Measurements from ENCODE around the gene TMEM203. TPM values are rescaled to one million over a fixed set of nuclear protein-coding genes. Genes with fewer than 3 reads are reported as not detected.

TMEM203 gene
- total RNA-seq, 1 donor from 2014 or later: 47.6 TPM

- Histone ChIP-seq H3K27me3 (ENCODE audit: low read depth) (peaks cover 72% of the 10 kb centered on the region), H3K4me3 (no peak overlapping the region), H3K36me3 (no peaks in the 10 kb centered on the region), H3K4me1 (peaks cover 5% of the 10 kb centered on the region), H3K27ac (replicated peaks) (no peak overlapping the region), H3K9me3 (replicated peaks) (no peaks in the 10 kb centered on the region)
- DNase-seq: no peak
- TF ChIP-seq CTCF (IDR thresholded peaks at IDR 0.05; ENCODE audit: borderline replicate concordance): no peak
- intact Hi-C loops (cut with micrococcal nuclease): loop anchor here (5.0 kb wide), 1 partner anchor 108 kb away; no protein-coding TSS in a partner anchor
Measured at GRCh38 chr9:137229903-137230704, 24.7 kb upstream of the TMEM203 start.

GRCh38 chr9:137228968-137229896, 23.8 kb upstream of the TMEM203 start:
- no peak overlapping the region for H3K27ac ChIP-seq (replicated peaks)
- TF ChIP-seq CTCF (IDR thresholded peaks at IDR 0.05; ENCODE audit: borderline replicate concordance): no peak
- H3K36me3 ChIP-seq: no peaks in the 10 kb centered on the region
- no peaks in the 10 kb centered on the region for H3K9me3 ChIP-seq (replicated peaks)
- peaks cover 64% of the 10 kb centered on the region for H3K27me3 ChIP-seq (ENCODE audit: low read depth)
- H3K4me3 ChIP-seq: no peak overlapping the region
- DNase-seq: no peak
- intact Hi-C loops (cut with micrococcal nuclease): loop anchor here (5.0 kb wide), 1 partner anchor 107 kb away; no protein-coding TSS in a partner anchor
- peaks cover 6% of the 10 kb centered on the region for H3K4me1 ChIP-seq

- intact Hi-C loops (cut with micrococcal nuclease): loop anchor here (5.0 kb wide), 1 partner anchor 106 kb away; no protein-coding TSS in a partner anchor
- no peak overlapping the region for H3K4me3 ChIP-seq
- H3K27me3 ChIP-seq (ENCODE audit: low read depth): peaks cover 57% of the 10 kb centered on the region
- H3K4me1 ChIP-seq: peaks cover 13% of the 10 kb centered on the region
- H3K9me3 ChIP-seq (replicated peaks): no peaks in the 10 kb centered on the region
- no peak for DNase-seq
- no peaks in the 10 kb centered on the region for H3K36me3 ChIP-seq
- TF ChIP-seq CTCF (IDR thresholded peaks at IDR 0.05; ENCODE audit: borderline replicate concordance): no peak
- no peak overlapping the region for H3K27ac ChIP-seq (replicated peaks)
Measured at GRCh38 chr9:137228506-137228967, 23.1 kb upstream of the TMEM203 start.

- intact Hi-C loops (cut with micrococcal nuclease): loop anchor here (5.0 kb wide), 1 partner anchor 106 kb away; no protein-coding TSS in a partner anchor
- no peak for TF ChIP-seq CTCF (IDR thresholded peaks at IDR 0.05; ENCODE audit: borderline replicate concordance)
- Histone ChIP-seq H3K27ac (replicated peaks) (no peak overlapping the region), H3K4me3 (no peak overlapping the region), H3K4me1 (peaks cover 16% of the 10 kb centered on the region), H3K9me3 (replicated peaks) (no peaks in the 10 kb centered on the region), H3K36me3 (no peaks in the 10 kb centered on the region), H3K27me3 (ENCODE audit: low read depth) (peaks cover 51% of the 10 kb centered on the region)
- DNase-seq: no peak
Measured at GRCh38 chr9:137227853-137228505, 22.5 kb upstream of the TMEM203 start.

All from left ventricle myocardium inferior (tissue), 1 donor.